Neuronal stem cell (in vitro differentiated cells): ENCODE measurements around the gene TEDDM1.

Experiments used
- DNase-seq: peaks from one replicate; pipeline ENCODE4 v3.0.0-alpha.2; 2013; ENCODE audit warnings: low spot score
- H2AFZ ChIP-seq: one replicate; pipeline ENCODE4 v1.6.1; 2013; ENCODE audit warnings: mild to moderate bottlenecking, low read length, inconsistent platforms
- H2AK5ac ChIP-seq: 2 replicates; pipeline ENCODE4 v1.6.1; 2013; ENCODE audit warnings: low read depth, mild to moderate bottlenecking, inconsistent platforms, low read length, moderate library complexity, mixed read lengths
- H2BK120ac ChIP-seq: 2 replicates; pipeline ENCODE4 v1.6.1; 2013; ENCODE audit warnings: low read depth, mild to moderate bottlenecking, inconsistent platforms, low read length, moderate library complexity, mixed read lengths
- H2BK12ac ChIP-seq: one replicate; pipeline ENCODE4 v1.6.1; 2013; ENCODE audit warnings: low read length, inconsistent platforms
- H2BK15ac ChIP-seq: 2 replicates; pipeline ENCODE4 v1.6.1; 2013; ENCODE audit warnings: mild to moderate bottlenecking, low read length, inconsistent platforms, mixed read lengths
- H2BK5ac ChIP-seq: one replicate; pipeline ENCODE4 v1.6.1; 2013; ENCODE audit warnings: inconsistent platforms, mild to moderate bottlenecking, low read length, moderate library complexity
- H3K14ac ChIP-seq: one replicate; pipeline ENCODE4 v1.6.1; 2013; ENCODE audit warnings: low read length, inconsistent platforms
- H3K18ac ChIP-seq: 2 replicates; pipeline ENCODE4 v1.6.1; 2013; ENCODE audit warnings: low read length, inconsistent platforms
- H3K23ac ChIP-seq: 2 replicates; pipeline ENCODE4 v1.6.1; 2013; ENCODE audit warnings: low read depth, mild to moderate bottlenecking, mixed read lengths, low read length, inconsistent platforms; ENCODE audit not compliant: poor library complexity
- H3K27ac ChIP-seq: replicated peaks from 3 replicates; pipeline ENCODE4 v1.5.1; 2013; ENCODE audit warnings: low read length, inconsistent platforms
- H3K27me3 ChIP-seq, 3 experiments: 2 replicates each; pipeline ENCODE4 v1.6.1; 2013; ENCODE audit warnings: low read length in 3 of 3, mild to moderate bottlenecking in 2 of 3, inconsistent platforms in 1 of 3, low read depth in 1 of 3, mixed read lengths in 1 of 3, moderate library complexity in 1 of 3; ENCODE audit not compliant: control insufficient read depth in 3 of 3, insufficient read depth in 3 of 3
- H3K36me3 ChIP-seq, 2 donors: replicated peaks in 1 of 2; 2 replicates each; pipeline ENCODE4 v1.6.1; 2013; ENCODE audit warnings: low read length in 2 of 2; ENCODE audit not compliant: control insufficient read depth in 2 of 2, insufficient read depth in 2 of 2
- H3K4ac ChIP-seq: 2 replicates; pipeline ENCODE4 v1.6.1; 2013; ENCODE audit warnings: inconsistent platforms, mild to moderate bottlenecking, low read length, moderate library complexity
- H3K4me1 ChIP-seq, 2 donors: 1 replicate in 1 of 2; 2 replicates in 1 of 2; pipeline ENCODE4 v1.6.1; 2013; ENCODE audit warnings: low read length in 2 of 2, low read depth in 1 of 2; ENCODE audit not compliant: control insufficient read depth in 2 of 2, insufficient read depth in 1 of 2
- H3K4me2 ChIP-seq: one replicate; pipeline ENCODE4 v1.6.1; 2013; ENCODE audit warnings: mild to moderate bottlenecking, low read length, inconsistent platforms; ENCODE audit not compliant: insufficient read depth, poor library complexity, severe bottlenecking
- H3K4me3 ChIP-seq, 2 donors: 2 replicates each; pipeline ENCODE4 v1.5.1; 2013; ENCODE audit warnings: low read length in 2 of 2, mild to moderate bottlenecking in 2 of 2, inconsistent platforms in 1 of 2, moderate library complexity in 1 of 2
- H3K79me1 ChIP-seq: one replicate; pipeline ENCODE4 v1.6.1; 2013; ENCODE audit warnings: low read depth, mild to moderate bottlenecking, inconsistent platforms, low read length, moderate library complexity
- H3K9ac ChIP-seq: one replicate; pipeline ENCODE4 v1.6.1; 2013; ENCODE audit warnings: mild to moderate bottlenecking, low read depth, low read length, inconsistent platforms; ENCODE audit not compliant: poor library complexity
- H3K9me3 ChIP-seq, 2 donors: replicated peaks in 1 of 2; 2 replicates each; pipeline versions ENCODE3 to v1.6.1; 2013; ENCODE audit warnings: low read length in 2 of 2, mild to moderate bottlenecking in 2 of 2, inconsistent platforms in 1 of 2, low read depth in 1 of 2, mixed read lengths in 1 of 2, moderate library complexity in 1 of 2; ENCODE audit not compliant: control insufficient read depth in 2 of 2, insufficient read depth in 1 of 2
- H4K8ac ChIP-seq: one replicate; pipeline ENCODE4 v1.6.1; 2013; ENCODE audit warnings: low read depth, mild to moderate bottlenecking, inconsistent platforms, low read length, moderate library complexity
- H4K91ac ChIP-seq: one replicate; pipeline ENCODE4 v1.6.1; 2013; ENCODE audit warnings: low read length, low read depth, mild to moderate bottlenecking, inconsistent platforms; ENCODE audit not compliant: poor library complexity
- WGBS, 2 donors: extraction: QIAGEN DNeasy Blood & Tissue Kit; methylation state at CpG; one replicate each; pipeline ENCODE4 v1.1.7; 2013; ENCODE audit warnings: missing lambda C conversion rate in 2 of 2, mixed read lengths in 1 of 2; ENCODE audit not compliant: insufficient read length in 2 of 2, insufficient replicate concordance in 1 of 2; ENCODE audit errors: extremely low coverage in 2 of 2; 5-methylcytosine and 5-hydroxymethylcytosine counted together

Gene TEDDM1

GRCh38 chr1:182357171-182357570 lies 43.3 kb downstream of the TEDDM1 start:
- Histone ChIP-seq H3K4me3 (no peak overlapping the region), H3K36me3 (no peaks in the 10 kb centered on the region)

GRCh38 chr1:182355723-182356098 lies 44.8 kb downstream of the TEDDM1 start:
- H3K27me3 ChIP-seq = no peaks in the 10 kb centered on the region
- H3K36me3 ChIP-seq = no peaks in the 10 kb centered on the region
- no peak overlapping the region for H2BK12ac ChIP-seq
- H4K8ac ChIP-seq = no peak overlapping the region
- no peaks in the 10 kb centered on the region for H3K79me1 ChIP-seq
- no peak overlapping the region for H2BK15ac ChIP-seq
- no peak overlapping the region for H3K14ac ChIP-seq
- no CpG with 5 or more reads among the region's 2 CpGs for WGBS, 2 donors
- H3K9ac ChIP-seq = no peak overlapping the region
- H2BK120ac ChIP-seq = no peak overlapping the region
- H3K4me2 ChIP-seq = no peak overlapping the region
- H3K4me3 ChIP-seq = no peak overlapping the region
- no peak overlapping the region for H3K4ac ChIP-seq
- H3K4me1 ChIP-seq = peaks cover 23 to 26% of the 10 kb centered on the region in 2 donors
- H3K27ac ChIP-seq = no peak overlapping the region
- H3K18ac ChIP-seq = no peak overlapping the region
- H3K9me3 ChIP-seq = no peaks in the 10 kb centered on the region
- H4K91ac ChIP-seq = no peak overlapping the region
- no peak overlapping the region for H2AFZ ChIP-seq
- no peak overlapping the region for H2AK5ac ChIP-seq
- DNase-seq = no peak
- no peak overlapping the region for H3K23ac ChIP-seq
- H2BK5ac ChIP-seq = no peak overlapping the region

More at GRCh38 chr1:182357171-182357570, 43.3 kb downstream of the TEDDM1 start:
- no peak overlapping the region for H2AK5ac ChIP-seq
- peak; percentile 41 for DNase-seq
- no peaks in the 10 kb centered on the region for H3K9me3 ChIP-seq
- no peak overlapping the region for H3K18ac ChIP-seq
- H3K27ac ChIP-seq = peak overlapping the region; percentile 84
- H3K4me2 ChIP-seq = no peak overlapping the region
- WGBS, 2 donors = no CpG with 5 or more reads among the region's 2 CpGs
- H3K4me1 ChIP-seq = peaks cover 25 to 28% of the 10 kb centered on the region in 2 donors
- H3K79me1 ChIP-seq = no peaks in the 10 kb centered on the region
- no peak overlapping the region for H4K91ac ChIP-seq
- no peaks in the 10 kb centered on the region for H3K27me3 ChIP-seq
- no peak overlapping the region for H2BK5ac ChIP-seq
- H3K4ac ChIP-seq = no peak overlapping the region
- no peak overlapping the region for H4K8ac ChIP-seq
- no peak overlapping the region for H2BK15ac ChIP-seq
- no peak overlapping the region for H3K14ac ChIP-seq
- H3K9ac ChIP-seq = no peak overlapping the region
- no peak overlapping the region for H3K23ac ChIP-seq
- H2BK120ac ChIP-seq = no peak overlapping the region
- no peak overlapping the region for H2BK12ac ChIP-seq
- no peak overlapping the region for H2AFZ ChIP-seq

GRCh38 chr1:182351790-182352364 lies 48.6 kb downstream of the TEDDM1 start:
- Histone ChIP-seq H2AK5ac (no peak overlapping the region), H3K27ac (no peak overlapping the region), H3K18ac (no peak overlapping the region), H2BK15ac (no peak overlapping the region), H4K8ac (no peak overlapping the region), H2BK12ac (no peak overlapping the region), H3K9ac (no peak overlapping the region), H3K79me1 (no peaks in the 10 kb centered on the region), H4K91ac (no peak overlapping the region), H3K27me3 (no peaks in the 10 kb centered on the region), H3K14ac (no peak overlapping the region), H3K4me1 (peaks cover 0 to 11% of the 10 kb centered on the region in 2 donors), H3K9me3 (no peaks in the 10 kb centered on the region), H2BK5ac (no peak overlapping the region), H3K23ac (no peak overlapping the region), H3K4me2 (no peak overlapping the region), H2BK120ac (no peak overlapping the region), H3K4ac (no peak overlapping the region), H3K4me3 (no peak overlapping the region), H2AFZ (no peak overlapping the region), H3K36me3 (no peaks in the 10 kb centered on the region)
- WGBS, 2 donors = no CpG with 5 or more reads among the region's 1 CpG
- DNase-seq = no peak

GRCh38 chr1:182350839-182351238 lies 49.6 kb downstream of the TEDDM1 start:
- no CpG with 5 or more reads among the region's 2 CpGs for WGBS, 2 donors
- Histone ChIP-seq H4K91ac (no peak overlapping the region), H3K27ac (no peak overlapping the region), H3K36me3 (no peaks in the 10 kb centered on the region), H2BK5ac (no peak overlapping the region), H2BK120ac (no peak overlapping the region), H3K18ac (peak overlapping the region; percentile 30), H2AFZ (no peak overlapping the region), H3K4me1 (peaks cover 0 to 8% of the 10 kb centered on the region in 2 donors), H4K8ac (no peak overlapping the region), H2BK12ac (no peak overlapping the region), H2AK5ac (peak overlapping the region; percentile 77), H3K4me3 (no peak overlapping the region), H3K9me3 (no peaks in the 10 kb centered on the region), H3K27me3 (no peaks in the 10 kb centered on the region), H3K9ac (no peak overlapping the region), H2BK15ac (no peak overlapping the region), H3K23ac (no peak overlapping the region), H3K14ac (no peak overlapping the region), H3K79me1 (no peaks in the 10 kb centered on the region), H3K4ac (peak overlapping the region; percentile 12), H3K4me2 (no peak overlapping the region)
- no peak for DNase-seq
